ENCODE measurements around the gene CUX1. TPM values are rescaled to one million over a fixed set of nuclear protein-coding genes. Genes with fewer than 3 reads are reported as not detected.
A peak's percentile ranks its signal among the peaks of the same experiment; 100 is the strongest.

The CUX1 gene
- total RNA-seq, 1 donor = 46.2 TPM

DNA sequence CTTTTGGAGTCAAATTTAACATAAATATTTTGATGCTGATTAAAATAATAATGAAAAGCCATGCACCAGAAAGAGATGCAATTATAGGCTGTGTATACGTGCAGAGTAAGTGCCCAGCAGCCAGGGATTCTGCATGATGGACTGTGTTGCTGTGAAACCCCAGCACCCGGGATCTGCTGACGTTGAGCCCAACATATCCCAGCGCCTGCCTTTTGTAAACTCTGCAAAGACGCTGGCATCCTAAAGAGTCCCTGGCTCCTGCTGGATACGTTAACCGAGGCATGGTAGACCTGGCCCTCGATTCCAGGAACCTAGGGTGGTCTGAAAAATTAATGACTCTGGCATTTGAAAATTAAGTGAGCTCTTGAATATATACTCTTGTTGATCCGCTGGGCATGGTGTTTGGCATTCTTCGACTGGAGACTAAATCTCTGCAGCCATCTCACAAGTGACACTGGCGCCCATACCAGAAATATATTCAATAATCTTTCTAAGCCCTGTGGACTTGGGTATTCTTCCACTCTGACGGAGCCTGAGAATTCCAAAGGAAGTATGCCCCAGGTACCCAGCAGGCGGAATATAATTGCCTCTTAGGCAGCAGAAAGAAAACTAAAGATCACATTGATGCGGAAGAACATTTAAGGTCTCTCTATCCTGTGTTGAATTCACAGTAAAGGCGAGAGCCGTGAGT is 278.0 kb downstream of the CUX1 start:
- H3K4me3 ChIP-seq (ENCODE audit: low read depth, low read length) = no peak overlapping the region
- DNase-seq (ENCODE audit: low read depth) = no peak
- TF ChIP-seq, protein P1, sequence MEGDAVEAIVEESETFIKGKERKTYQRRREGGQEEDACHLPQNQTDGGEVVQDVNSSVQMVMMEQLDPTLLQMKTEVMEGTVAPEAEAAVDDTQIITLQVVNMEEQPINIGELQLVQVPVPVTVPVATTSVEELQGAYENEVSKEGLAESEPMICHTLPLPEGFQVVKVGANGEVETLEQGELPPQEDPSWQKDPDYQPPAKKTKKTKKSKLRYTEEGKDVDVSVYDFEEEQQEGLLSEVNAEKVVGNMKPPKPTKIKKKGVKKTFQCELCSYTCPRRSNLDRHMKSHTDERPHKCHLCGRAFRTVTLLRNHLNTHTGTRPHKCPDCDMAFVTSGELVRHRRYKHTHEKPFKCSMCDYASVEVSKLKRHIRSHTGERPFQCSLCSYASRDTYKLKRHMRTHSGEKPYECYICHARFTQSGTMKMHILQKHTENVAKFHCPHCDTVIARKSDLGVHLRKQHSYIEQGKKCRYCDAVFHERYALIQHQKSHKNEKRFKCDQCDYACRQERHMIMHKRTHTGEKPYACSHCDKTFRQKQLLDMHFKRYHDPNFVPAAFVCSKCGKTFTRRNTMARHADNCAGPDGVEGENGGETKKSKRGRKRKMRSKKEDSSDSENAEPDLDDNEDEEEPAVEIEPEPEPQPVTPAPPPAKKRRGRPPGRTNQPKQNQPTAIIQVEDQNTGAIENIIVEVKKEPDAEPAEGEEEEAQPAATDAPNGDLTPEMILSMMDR (IDR thresholded peaks at IDR 0.05; ENCODE audit: insufficient read depth, low read depth, low read length) = no peak

DNA sequence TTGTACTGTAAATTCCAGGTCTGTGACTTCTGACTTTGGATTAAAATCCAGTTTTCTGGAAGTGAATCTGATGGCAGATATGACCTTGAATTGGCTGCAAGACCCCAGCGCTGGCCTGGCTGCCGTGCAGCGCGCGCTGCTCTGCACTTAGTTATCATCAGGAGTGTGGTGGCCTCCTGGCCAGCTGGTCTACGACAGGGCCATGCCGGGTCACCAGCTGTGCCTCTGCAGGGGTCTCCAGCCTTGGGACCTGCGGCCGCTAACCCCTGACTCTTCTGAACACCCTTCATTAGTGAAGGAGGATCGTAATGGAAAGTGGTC is 278.5 kb downstream of the CUX1 start:
- no peak for DNase-seq (ENCODE audit: low read depth)
- TF ChIP-seq, protein P1 (IDR thresholded peaks at IDR 0.05; ENCODE audit: insufficient read depth, low read depth, low read length) = no peak

DNA sequence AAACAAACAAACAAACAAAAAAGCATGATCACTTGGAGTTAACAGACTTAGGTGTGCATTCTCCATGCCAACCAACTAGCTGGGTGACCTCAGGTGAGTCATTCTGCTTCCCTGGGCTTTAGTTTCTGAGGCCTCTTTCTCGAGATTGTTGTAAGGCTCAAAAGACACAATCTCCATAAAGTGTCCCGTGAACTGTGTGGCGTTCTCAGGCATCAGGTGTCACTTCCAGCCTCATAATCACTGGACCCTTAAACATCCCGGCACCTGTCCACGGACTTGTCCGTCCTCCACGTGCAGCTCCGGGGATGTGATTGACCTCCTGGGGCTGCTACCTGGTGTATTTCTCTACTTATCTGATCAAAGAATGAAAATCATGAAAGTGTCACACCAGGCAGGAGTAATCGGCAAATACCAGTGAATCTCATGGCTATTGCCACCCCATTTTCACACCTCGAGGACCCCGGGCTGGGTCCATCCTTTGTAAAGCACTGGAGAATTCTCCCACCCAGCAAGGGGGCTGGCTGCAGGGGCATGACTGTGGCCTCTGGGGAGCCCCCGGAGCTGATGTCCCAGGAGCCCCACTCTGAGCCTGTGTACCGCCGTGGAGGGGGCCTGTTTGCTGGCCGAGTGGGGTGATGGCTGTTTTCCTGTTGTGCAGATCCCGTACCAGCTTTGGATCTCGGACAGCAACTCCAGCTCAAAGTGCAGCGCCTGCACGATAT is 279.4 kb downstream of the CUX1 start:
- no peak overlapping the region for H3K4me3 ChIP-seq (ENCODE audit: low read depth, low read length)
- DNase-seq (ENCODE audit: low read depth) = no peak
- TF ChIP-seq, protein P1 (IDR thresholded peaks at IDR 0.05; ENCODE audit: insufficient read depth, low read depth, low read length) = no peak

More for the DNA sequence above, 278.5 kb downstream of the CUX1 start:
- no peak overlapping the region for H3K4me3 ChIP-seq (ENCODE audit: low read depth, low read length)

DNA sequence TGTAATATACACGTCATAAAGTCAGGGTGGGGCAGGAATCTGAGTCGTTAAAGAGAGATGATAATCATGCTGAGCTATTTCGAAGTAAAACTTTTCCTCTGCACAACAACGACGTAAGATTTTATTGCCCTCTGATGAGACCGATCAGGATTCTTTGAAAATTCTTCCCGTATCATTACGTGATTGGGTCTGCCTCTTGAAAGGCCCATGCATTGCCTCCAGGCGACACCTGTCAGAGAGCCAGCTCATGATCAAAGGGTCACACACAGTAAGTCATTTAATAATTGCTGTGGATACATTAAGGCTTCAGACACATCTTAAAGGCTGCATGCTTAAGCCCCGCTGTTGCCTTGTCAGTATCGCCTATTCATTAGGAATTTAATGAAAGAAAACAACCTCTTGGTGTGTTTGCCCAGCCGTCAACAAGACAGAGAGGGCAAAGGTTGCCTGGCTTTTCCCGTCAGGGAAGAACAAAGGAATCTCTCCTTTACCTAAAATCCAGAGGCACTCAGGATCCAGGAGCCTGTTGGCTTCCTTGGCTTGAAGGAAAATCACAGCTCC is 280.3 kb downstream of the CUX1 start:
- no peak overlapping the region for H3K4me3 ChIP-seq (ENCODE audit: low read depth, low read length)
- DNase-seq (ENCODE audit: low read depth) = peak; percentile 92
- TF ChIP-seq, protein P1 (IDR thresholded peaks at IDR 0.05; ENCODE audit: insufficient read depth, low read depth, low read length) = no peak

DNA sequence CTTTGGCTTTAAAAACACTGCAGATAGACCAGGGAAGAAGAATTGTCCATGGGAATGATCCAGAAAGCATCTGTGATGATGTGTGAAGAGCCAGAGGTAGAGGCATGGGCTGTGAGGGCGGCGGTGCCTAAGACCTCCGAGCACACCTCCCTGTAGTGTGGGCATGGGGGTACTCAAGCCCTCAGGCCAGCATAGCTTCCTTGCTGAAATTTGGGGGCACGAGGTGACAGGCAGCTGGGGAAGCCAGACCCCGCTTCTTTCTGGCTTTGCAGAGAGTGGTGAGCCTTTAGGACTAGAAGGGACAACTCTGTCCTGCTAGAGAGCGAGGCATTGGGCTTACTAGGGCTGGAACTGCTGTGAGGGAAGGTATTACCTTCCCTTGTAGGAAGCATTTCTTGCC is 281.6 kb downstream of the CUX1 start:
- TF ChIP-seq, protein P1 (IDR thresholded peaks at IDR 0.05; ENCODE audit: insufficient read depth, low read depth, low read length) = no peak
- H3K4me3 ChIP-seq (ENCODE audit: low read depth, low read length) = no peak overlapping the region
- no peak for DNase-seq (ENCODE audit: low read depth)

DNA sequence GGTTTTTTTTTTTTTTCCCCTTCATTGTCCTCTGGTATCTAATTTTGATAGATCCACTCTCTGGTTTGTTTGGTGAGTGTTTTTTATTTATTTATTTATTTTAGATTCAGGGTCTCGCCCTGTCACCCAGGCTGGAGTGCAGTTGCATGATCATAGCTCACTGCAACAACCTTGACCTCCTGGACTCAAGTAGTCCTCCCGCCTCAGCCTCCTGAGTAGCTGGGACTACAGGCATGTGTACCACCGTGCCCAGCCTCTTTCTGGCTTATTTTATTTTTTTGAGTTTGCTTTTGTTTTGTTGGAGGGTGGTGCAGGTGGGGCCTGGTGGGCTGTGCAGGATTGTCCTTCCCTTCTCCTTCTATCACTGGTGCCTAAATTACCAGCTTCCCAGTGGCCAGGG is 282.0 kb downstream of the CUX1 start:
- TF ChIP-seq, protein P1 (IDR thresholded peaks at IDR 0.05; ENCODE audit: insufficient read depth, low read depth, low read length) = no peak
- DNase-seq (ENCODE audit: low read depth) = no peak

More for the DNA sequence above, 282.0 kb downstream of the CUX1 start:
- H3K4me3 ChIP-seq (ENCODE audit: low read depth, low read length) = no peak overlapping the region

Data from fibroblast of villous mesenchyme (primary cell).